ENCODE results near the gene SPDYC.
A peak's percentile ranks its signal among the peaks of the same experiment; 100 is the strongest.

Gene SPDYC

DNA sequence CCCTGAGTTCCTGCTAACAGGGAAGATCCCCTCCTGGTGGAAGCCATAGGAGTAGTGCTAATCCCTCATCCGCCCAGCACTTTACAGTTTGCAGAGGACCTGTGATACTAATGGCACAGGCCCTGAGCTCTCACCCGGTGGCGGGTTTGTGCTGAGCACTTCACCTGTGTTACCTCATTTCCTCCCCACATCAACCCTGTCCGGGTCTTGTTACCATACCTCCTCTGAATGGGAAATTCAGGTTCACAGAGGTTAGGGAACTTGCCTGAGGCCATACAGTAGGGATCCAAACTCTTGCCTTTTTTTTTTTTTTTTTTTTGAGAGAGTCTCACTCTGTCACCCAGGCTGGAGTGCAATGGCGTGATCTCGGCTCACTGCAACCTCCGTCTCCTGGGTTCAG, 36.9 kb downstream of the SPDYC start:
- DNase-seq (ENCODE audit: low spot score), result peak; percentile 38

DNA sequence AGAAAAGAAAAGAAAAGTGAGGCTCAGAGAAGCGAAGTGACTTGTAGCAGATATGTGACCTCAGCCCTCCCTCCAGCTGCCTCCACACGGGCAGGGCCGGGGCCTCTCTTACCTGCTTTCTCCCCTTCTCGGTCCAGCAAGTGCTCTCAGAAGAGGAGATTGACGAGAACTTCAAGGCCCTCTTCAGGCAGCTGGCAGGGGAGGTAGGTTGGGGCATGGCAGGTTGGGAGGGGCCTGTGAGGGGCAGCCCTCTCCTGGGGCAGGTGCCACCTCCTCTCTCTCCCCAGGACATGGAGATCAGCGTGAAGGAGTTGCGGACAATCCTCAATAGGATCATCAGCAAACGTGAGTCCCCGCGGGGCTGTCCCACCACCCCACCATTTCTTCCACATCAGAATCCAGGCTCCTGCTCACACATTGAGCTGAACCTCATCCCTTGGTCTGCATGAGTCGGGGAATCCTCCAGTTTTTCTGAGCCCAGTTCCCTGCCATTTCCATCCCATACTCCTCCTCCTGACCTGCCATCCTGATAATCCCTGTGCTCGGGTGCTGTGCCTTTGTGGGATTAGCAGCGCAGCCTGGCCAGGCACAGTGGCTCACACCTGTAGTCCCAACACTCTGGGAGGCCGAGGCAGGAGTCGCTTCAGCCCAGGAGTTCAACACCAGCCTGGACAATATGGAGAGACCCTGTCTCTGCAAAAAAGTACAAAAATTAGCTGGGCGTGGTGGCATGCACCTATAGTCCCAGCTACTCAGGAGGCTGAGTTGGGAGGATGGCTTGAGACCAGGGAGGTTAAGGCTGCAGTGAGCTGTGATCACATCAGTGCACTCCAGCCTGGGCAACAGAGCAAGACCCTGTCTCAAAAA, 38.1 kb downstream of the SPDYC start:
- no peak for DNase-seq (ENCODE audit: low spot score)

DNA sequence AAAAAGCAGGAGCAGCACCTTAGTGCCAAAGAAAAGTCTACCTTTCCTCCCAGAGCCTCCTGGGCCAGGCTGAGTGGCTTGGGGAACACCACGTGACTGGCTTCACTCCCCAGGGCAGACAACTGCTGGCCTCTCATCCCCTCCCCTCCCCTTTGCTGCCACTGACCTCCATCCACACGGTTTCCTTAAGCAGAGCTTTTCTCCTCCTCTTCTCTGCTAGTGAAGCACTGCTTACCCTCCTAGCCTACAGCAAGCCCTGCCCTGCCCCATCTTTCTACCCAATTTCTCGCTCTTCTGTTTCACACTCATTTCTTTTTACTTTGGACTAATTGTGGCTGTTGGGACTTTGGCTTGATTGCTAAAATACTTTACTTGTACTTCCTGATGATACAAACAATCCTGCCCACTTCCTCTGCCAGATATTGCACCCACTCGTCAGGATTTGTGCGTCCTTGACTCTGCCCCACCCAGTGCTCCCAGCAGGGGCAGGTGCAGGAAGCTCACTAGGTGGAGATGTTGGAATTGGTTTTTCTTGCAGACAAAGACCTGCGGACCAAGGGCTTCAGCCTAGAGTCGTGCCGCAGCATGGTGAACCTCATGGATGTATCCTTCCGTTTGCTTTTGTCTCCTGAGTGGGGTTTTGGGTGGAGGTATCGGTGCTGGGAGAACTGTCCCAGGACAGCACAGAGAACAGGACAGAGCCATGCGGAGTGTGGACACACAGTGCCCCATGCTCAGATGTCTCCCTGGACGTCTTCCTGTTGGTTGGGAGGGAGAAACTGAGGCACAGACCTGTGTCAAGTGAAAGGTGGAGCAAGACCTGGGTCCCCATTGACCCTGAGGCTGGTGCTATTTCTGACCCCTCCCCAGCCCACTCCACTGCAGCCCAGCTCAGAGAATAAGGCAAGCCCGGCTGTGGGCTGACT, 39.0 kb downstream of the SPDYC start:
- no peak for DNase-seq (ENCODE audit: low spot score)

DNA sequence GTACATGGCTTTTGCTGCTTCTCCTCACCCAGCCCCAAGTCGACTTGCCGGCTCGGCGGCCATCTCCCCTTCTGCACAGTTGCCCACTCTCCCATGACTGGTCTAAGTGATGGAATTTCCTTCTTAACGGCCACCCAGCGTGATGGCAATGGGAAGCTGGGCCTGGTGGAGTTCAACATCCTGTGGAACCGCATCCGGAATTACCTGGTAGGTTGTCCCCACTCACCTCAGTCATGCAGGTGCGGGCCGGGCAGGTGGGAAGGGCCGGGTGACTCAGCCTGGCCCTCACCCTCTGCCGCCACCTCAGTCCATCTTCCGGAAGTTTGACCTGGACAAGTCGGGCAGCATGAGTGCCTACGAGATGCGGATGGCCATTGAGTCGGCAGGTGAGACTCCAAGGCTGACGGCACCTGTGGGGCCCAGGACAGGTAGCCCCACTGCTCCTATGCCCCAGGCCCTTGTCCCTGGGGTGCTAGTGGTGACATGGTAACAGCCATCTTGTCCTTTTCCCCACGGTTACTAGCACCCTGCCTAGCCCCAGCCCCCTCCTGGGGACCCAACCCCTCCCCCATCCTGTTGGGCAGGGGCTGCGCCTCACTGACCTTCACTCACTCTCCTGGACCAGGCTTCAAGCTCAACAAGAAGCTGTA, 39.8 kb downstream of the SPDYC start:
- no peak for DNase-seq (ENCODE audit: low spot score)

GRCh38 chr11:65210361-65210731, 40.3 kb downstream of the SPDYC start:
- DNase-seq (ENCODE audit: low spot score), result no peak

GRCh38 chr11:65210748-65211147, 40.7 kb downstream of the SPDYC start:
- DNase-seq (ENCODE audit: low spot score), result no peak

GRCh38 chr11:65211293-65212105, 41.5 kb downstream of the SPDYC start:
- no peak for DNase-seq (ENCODE audit: low spot score)

GRCh38 chr11:65212226-65212801, 42.3 kb downstream of the SPDYC start:
- DNase-seq (ENCODE audit: low spot score), result no peak

DNA sequence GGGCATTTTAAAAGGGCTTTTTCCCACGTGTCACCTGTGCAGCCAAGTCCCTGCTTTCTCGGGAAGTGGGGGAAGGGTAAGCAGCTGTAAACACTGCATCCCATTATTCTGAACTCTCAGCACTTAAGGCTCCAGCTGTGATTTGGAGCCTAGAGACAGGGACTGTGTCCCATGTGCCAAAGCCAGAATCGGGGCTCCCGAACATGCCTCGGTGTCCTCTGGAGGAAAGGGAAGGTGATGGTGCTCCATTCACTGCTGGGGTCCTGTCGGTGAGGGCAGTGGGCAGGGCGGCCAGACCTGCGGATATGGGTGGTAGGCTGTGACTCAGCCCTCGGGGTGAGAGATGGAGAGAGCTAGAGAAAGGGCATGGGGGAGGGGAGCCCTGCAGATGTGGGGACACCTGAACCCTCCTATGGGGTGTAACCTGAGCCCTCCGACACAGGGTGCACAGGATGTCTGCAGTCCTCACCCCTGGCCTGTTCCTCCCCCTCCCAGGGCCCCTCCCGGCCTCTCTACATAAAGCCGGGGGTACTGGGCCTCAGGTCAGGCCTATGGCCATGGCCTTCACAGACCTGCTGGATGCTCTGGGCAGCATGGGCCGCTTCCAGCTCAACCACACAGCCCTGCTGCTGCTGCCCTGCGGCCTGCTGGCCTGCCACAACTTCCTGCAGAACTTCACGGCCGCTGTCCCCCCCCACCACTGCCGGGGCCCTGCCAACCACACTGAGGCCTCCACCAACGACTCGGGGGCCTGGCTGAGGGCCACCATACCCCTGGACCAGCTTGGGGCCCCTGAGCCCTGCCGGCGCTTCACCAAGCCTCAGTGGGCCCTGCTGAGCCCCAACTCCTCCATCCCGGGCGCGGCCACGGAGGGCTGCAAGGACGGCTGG, 43.5 kb downstream of the SPDYC start:
- DNase-seq (ENCODE audit: low spot score), result no peak

DNA sequence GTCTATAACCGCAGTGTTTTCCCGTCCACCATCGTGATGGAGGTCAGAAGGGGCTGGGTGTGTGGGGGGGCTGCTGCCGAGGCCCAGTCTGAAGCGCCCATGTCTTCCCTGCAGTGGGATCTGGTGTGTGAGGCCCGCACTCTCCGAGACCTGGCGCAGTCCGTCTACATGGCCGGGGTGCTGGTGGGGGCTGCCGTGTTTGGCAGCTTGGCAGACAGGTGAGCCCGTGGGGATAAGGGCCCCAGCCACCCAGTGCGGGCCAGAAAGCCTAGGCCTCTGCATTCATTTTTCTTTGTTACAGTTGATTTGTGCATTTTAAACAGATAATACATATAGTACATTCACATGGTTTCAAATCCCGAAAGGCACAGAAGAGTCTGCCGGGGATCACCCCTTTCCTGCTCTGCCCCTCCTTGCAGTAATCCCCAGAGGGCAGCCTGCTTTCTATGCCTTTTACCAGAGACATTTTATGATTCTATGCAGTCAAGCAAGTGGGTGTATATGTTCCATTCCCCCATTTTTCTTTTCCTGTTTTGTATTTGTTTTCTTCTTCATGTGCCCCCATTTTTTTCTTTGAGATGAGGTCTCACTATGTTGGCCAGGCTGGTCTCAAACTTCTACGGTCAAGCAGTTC, 44.3 kb downstream of the SPDYC start:
- no peak for DNase-seq (ENCODE audit: low spot score)

- DNase-seq (ENCODE audit: low spot score), result no peak
Observed at GRCh38 chr11:65215441-65216076, 45.5 kb downstream of the SPDYC start.

GRCh38 chr11:65216830-65217229, 46.8 kb downstream of the SPDYC start:
- DNase-seq (ENCODE audit: low spot score), result no peak

DNA sequence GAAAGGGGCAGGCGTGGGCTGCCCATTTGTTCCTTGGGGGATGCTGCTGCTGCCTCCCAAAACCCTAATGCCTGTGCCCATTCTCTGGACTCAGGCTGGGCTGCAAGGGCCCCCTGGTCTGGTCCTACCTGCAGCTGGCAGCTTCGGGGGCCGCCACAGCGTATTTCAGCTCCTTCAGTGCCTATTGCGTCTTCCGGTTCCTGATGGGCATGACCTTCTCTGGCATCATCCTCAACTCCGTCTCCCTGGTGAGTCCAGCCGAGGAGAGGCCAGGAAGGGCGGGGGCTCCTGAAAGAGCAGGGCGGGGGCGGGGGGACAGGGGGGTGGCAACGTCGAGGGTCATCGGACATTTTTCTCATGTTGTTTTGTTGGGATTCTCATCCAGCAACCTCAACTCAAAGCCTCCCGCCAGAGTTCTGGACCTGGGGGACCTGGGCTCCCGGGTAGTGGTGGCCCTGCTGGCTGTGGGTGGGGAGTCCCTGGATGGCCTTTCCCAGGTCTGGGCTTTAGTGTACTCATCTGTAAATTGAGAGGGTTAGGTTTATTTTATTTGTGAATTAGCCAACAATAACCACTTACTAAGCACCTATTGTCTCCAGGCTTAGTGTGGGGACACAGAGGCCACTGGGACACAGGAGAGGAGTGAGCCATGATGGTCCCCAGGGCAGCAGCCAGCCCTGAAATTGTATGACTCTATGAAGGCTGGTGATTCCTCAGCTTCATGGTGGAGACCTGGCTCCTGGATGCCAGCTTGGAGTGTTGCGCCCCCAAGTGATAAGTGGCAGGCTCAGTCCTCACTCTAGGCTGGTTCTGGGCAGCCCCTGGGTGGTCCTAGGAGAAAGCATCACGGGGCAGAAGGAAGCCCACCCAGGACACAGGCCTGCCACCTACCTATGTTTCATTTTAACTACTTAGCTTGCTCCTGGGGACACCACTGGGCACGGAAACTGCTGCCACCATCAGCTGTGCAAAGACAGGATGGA, 47.7 kb downstream of the SPDYC start:
- DNase-seq (ENCODE audit: low spot score), result no peak

GRCh38 chr11:65218446-65218845, 48.4 kb downstream of the SPDYC start:
- no peak for DNase-seq (ENCODE audit: low spot score)

DNA sequence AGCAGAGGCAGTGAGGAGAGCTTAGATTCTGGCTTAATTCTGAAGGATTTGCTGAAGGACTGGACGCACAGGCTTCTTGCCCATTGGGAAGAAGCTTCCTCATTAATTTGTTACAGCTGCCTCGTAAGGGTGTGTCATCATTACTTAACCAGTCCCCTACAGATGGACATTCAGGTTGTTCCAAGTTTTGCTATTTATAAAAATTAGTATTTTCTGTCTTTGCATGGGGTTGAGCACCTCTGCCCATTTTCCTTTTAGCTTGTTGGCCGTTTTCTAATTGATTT, 49.8 kb downstream of the SPDYC start:
- no peak for DNase-seq (ENCODE audit: low spot score)

DNA sequence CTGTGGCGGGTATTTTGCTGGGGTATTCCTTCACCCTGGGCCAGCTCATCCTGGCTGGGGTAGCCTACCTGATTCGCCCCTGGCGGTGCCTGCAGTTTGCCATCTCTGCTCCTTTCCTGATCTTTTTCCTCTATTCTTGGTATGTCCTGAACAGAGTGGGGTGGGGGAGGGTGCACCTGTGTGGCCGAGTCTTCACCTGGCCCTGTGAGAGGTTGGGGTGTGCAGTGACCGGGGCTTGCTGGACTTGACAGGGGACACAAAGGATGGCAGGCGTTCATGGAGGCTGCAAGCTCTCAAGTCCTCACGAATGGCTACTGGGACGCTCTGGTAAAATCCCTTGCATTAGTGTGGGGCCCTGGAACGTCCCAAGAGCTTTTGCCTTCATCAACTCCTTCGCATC, 51.0 kb downstream of the SPDYC start:
- DNase-seq (ENCODE audit: low spot score), result no peak

All from ecto neural progenitor cell (in vitro differentiated cells).